GM19043 (cell line): ENCODE measurements around the gene FARP2.
"Not testable (repeated sequence)": the region's sequence is repeated elsewhere in the genome, so short reads cannot be mapped to it uniquely, and the experiment has no call there.

ENCODE experiments used
- ATAC-seq: cut with Tn5 transposase; IDR thresholded peaks from one replicate; pipeline ENCODE4 v1.9.1; 2021; ENCODE audit warnings: low read depth; ENCODE audit not compliant: unreplicated experiment

FARP2 gene

GRCh38 chr2:241500016-241500415 is 143.9 kb downstream of the FARP2 start:
- no peak for ATAC-seq

DNA sequence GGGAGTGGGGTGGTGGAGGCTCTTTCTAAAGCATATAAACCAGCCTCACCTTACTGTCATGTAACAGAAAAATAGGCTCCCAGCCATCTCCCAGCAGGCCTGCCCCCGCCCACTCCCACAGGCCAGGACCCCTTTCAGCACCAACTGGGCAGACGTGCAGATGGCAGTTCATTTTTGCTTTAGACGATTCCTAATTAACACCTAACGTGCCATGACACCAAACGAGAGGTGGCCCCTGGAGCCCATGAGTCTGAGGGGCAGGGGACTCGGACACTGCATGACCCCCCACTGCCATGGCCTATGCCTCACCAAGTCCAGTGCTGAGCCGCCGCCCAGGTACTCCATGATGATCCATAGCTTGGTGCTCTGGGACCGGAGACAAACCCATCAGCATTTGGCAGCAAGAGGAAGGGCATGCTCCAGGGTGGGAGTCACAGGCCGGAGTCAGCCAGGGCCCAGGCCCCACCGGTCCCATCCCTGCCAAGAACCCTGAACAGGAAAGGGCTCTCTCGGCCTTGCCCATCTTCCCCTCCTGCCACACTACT is 144.4 kb downstream of the FARP2 start:
- no peak for ATAC-seq

DNA sequence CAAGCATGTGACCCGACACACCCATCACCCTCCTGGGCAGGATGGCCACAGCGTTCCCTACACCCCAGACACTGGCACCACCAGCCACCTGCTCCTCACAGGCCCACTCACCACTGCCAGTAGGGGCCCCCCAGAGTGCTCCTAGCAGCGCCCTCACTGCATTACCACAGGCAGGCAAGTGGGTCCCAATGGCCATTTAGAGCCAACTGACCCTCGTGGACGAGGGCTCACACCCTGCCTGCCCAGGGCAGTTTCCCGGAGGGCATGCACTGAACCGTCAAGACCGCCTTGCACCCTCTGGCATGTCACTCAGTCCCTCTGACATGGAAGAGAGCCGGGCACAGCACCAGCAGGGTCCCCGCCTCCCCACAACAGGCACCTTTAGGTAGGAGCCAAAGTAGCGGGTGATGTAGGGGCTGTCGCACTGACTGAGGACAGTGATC is 145.0 kb downstream of the FARP2 start:
- ATAC-seq, result no peak

DNA sequence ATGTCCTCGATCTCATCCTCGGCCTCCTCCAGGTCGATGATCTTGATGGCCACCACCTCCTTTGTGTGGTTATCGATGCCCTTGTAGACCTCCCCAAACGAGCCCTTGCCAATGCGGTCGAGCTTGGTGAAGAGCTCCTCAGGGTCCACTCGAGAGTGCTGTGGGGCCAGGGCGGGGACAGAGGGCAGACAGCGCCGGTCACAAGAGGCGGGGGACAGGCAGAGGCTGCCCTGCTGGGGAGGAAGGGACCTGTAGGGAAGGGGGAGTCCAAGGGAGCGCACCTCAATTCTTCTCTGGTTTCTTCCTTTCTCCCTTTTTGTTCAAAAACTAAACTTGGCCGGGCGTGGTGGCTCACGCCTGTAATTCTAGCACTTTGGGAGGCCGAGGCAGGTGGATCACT is 145.5 kb downstream of the FARP2 start:
- no peak for ATAC-seq

DNA sequence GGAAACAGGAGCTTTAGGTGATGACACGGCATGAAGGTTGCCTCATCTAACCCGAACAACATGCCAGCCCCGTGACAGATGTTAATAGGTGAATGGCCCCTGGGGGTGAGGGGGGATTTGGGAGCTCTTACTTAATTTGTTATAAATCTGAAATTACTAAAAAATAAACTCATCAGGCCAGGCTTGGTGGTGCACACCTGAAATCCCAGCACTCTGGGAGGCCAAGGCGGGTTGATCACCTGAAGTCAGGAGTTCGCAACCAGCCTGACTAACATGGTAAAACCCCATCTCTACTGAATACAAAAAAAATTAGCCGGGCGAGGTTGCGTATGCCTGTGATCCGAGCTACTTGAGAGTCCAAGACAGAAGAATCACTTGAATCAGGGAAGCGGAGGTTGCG is 146.2 kb downstream of the FARP2 start:
- ATAC-seq, result no peak

GRCh38 chr2:241503776-241504392 is 147.8 kb downstream of the FARP2 start:
- no peak for ATAC-seq

- no peak for ATAC-seq
Measured at GRCh38 chr2:241505086-241505780, 149.1 kb downstream of the FARP2 start.

DNA sequence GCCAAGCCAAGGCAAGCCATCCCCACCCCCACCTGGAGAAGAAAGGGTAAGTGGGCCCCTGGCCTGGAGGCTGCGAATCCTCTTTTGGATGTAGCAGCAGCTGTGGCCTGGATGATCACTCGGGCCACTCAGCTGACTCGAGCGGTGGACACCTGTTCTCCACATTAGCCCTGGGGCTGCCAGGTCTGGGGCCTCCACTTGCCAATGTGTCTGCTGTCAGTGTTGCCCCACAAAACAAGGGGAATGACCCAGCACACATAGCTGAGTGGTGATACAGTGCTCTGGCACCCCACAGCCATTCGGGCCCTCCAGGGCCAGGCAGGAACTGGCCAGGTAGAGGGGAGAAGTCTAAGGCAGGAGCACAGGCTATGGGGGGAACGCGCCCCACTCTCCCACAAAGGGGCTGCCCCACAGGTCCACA is 149.7 kb downstream of the FARP2 start:
- no peak for ATAC-seq

DNA sequence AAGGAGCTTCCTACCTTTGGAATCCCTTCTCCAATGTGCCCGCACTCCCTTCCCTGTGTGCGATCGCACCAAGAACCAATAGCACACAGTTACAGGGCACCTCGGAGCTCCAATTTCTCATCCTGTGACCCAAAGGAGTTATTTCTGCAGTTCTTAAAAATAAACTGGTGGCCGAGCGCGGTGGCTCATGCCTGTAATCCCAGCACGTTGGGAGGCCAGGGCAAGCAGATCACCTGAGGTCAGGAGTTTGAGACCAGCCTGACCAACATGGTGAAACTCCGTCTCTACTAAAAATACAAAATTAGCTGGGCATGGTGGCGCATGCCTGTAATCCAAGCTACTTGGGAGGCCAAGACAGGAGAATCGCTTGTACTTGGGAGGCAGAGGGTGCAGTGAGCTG is 150.2 kb downstream of the FARP2 start:
- not testable (repeated sequence) for ATAC-seq

GRCh38 chr2:241506793-241507429 is 150.8 kb downstream of the FARP2 start:
- no peak for ATAC-seq

GRCh38 chr2:241507430-241508239 is 151.6 kb downstream of the FARP2 start:
- peak; percentile 22 for ATAC-seq

GRCh38 chr2:241508240-241509154 is 152.4 kb downstream of the FARP2 start, which contains the start of gene STK25:
Gene STK25, minus strand, starts transcription at chr2:241508584. Its CDS starts 549 bp downstream, at chr2:241508035.
- ATAC-seq, result peak; percentile 92

- no peak for ATAC-seq
Measured at GRCh38 chr2:241509155-241509784, 153.2 kb downstream of the FARP2 start.

- ATAC-seq, result no peak
Measured at GRCh38 chr2:241511091-241511741, 155.1 kb downstream of the FARP2 start.

DNA sequence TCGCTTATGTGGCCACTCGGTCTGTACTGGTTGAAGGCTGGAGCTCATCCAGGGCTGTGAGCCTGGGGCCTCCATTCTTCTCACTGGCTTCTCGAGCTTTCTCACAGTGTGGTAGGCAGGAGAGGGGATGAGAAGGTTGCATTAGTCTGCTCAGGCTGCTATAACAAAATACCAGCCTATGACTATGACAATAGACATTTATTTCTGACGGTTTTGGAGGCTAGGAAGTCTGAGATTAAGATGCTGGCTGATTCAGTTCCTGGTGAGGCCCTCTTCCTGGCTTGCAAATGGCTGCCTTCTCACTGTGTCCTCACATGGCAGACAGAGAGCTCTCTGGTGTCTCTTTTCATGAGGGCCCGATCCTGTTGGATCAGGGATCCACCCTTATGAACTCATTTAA is 158.5 kb downstream of the FARP2 start:
- no peak for ATAC-seq

GRCh38 chr2:241514986-241515737 is 159.1 kb downstream of the FARP2 start:
- ATAC-seq, result no peak

DNA sequence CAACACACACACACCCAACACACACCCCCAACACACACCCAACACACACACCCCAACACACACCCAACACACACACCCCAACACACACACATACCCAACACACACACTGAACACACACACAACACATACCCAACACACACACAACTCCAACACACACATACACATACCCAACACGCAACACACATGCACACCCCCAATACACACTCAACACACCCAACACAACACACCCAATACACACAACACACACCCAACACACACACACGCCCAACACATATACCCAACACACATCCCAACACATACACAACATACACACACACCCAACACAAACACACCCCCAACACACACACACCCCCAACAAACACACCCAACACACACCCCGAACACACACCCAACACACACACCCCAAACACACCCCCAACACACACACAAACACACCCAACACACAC is 160.5 kb downstream of the FARP2 start:
- no peak for ATAC-seq

DNA sequence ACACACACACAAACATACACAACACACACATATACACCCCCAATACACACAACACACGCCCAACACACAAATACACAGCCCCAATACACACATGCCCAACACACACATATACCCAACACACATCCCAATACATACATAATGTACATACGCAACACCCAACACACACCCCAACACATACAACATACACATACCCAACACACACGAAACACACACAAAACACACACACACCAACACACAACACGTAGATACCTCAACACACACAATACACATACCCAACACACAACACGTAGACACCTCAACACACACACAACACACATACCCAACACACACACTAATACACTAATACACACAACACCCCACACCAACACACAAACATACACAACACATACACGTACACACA is 161.2 kb downstream of the FARP2 start:
- no peak for ATAC-seq
